Activated naive CD4-positive, alpha-beta T cell treated with anti-CD3 and anti-CD28 coated beads, Interleukin-2, amount 50 U/mL, for 24 hours (primary cell): ENCODE results near the gene PIK3C2A.
A peak's percentile ranks its signal among the peaks of the same experiment; 100 is the strongest.
"Not testable (repeated sequence)": the region's sequence is repeated elsewhere in the genome, so short reads cannot be mapped to it uniquely, and the experiment has no call there.

Source experiments
- H3K27ac Mint-ChIP-seq: one replicate; pipeline ENCODE4 v1.8.0; 2021; ENCODE audit warnings: mild to moderate bottlenecking, mixed read lengths
- H3K27me3 Mint-ChIP-seq: one replicate; pipeline ENCODE4 v1.8.0; 2021; ENCODE audit warnings: mixed read lengths
- H3K36me3 Mint-ChIP-seq: one replicate; pipeline ENCODE4 v1.8.0; 2021; ENCODE audit warnings: mixed read lengths
- H3K4me1 Mint-ChIP-seq: one replicate; pipeline ENCODE4 v1.8.0; 2021; ENCODE audit warnings: mixed read lengths
- H3K4me3 Mint-ChIP-seq: one replicate; pipeline ENCODE4 v1.8.0; 2021; ENCODE audit warnings: mild to moderate bottlenecking, mixed read lengths
- H3K9me3 Mint-ChIP-seq: one replicate; pipeline ENCODE4 v1.8.0; 2021; ENCODE audit warnings: mixed read lengths

The PIK3C2A gene, protein sequence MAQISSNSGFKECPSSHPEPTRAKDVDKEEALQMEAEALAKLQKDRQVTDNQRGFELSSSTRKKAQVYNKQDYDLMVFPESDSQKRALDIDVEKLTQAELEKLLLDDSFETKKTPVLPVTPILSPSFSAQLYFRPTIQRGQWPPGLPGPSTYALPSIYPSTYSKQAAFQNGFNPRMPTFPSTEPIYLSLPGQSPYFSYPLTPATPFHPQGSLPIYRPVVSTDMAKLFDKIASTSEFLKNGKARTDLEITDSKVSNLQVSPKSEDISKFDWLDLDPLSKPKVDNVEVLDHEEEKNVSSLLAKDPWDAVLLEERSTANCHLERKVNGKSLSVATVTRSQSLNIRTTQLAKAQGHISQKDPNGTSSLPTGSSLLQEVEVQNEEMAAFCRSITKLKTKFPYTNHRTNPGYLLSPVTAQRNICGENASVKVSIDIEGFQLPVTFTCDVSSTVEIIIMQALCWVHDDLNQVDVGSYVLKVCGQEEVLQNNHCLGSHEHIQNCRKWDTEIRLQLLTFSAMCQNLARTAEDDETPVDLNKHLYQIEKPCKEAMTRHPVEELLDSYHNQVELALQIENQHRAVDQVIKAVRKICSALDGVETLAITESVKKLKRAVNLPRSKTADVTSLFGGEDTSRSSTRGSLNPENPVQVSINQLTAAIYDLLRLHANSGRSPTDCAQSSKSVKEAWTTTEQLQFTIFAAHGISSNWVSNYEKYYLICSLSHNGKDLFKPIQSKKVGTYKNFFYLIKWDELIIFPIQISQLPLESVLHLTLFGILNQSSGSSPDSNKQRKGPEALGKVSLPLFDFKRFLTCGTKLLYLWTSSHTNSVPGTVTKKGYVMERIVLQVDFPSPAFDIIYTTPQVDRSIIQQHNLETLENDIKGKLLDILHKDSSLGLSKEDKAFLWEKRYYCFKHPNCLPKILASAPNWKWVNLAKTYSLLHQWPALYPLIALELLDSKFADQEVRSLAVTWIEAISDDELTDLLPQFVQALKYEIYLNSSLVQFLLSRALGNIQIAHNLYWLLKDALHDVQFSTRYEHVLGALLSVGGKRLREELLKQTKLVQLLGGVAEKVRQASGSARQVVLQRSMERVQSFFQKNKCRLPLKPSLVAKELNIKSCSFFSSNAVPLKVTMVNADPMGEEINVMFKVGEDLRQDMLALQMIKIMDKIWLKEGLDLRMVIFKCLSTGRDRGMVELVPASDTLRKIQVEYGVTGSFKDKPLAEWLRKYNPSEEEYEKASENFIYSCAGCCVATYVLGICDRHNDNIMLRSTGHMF (N-terminal part only)

GRCh38 chr11:17207317-17208256 lies at the start of gene PIK3C2A:
PIK3C2A (minus strand) TSS chr11:17207986; CDS start chr11:17169741, 38,245 bp downstream.
- Mint-ChIP-seq H3K9me3 (no peaks in the 10 kb centered on the region), H3K4me1 (peaks cover 45% of the 10 kb centered on the region), H3K27ac (peak within 1 kb of the TSS; percentile 100), H3K4me3 (peak within 1 kb of the TSS; percentile 99), H3K36me3 (peaks cover 10% of the 10 kb centered on the region), H3K27me3 (no peaks in the 10 kb centered on the region)

DNA sequence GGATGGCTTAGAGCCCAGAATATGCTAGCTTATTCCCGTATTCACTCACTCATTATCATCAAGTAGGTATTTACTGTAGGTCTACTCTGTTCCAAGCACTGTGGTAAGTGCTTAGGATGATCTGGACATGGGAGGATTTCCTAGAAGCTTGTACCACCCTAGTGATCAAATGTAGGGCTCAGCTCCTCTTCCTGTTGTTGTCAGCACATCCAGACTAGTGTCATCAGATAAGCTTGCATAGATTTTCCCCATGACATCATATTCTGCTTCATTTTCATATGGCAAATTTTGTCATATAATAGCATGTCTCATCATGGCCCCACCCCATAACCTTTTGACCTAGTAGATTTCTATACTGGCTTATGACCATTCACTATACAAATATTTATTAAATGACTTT lies 49.4 kb upstream of the PIK3C2A start:
- peaks cover 22% of the 10 kb centered on the region for H3K4me1 Mint-ChIP-seq
- H3K27ac Mint-ChIP-seq = no peak overlapping the region
- H3K36me3 Mint-ChIP-seq = no peaks in the 10 kb centered on the region
- no peak overlapping the region for H3K4me3 Mint-ChIP-seq
- no peaks in the 10 kb centered on the region for H3K9me3 Mint-ChIP-seq
- no peaks in the 10 kb centered on the region for H3K27me3 Mint-ChIP-seq

DNA sequence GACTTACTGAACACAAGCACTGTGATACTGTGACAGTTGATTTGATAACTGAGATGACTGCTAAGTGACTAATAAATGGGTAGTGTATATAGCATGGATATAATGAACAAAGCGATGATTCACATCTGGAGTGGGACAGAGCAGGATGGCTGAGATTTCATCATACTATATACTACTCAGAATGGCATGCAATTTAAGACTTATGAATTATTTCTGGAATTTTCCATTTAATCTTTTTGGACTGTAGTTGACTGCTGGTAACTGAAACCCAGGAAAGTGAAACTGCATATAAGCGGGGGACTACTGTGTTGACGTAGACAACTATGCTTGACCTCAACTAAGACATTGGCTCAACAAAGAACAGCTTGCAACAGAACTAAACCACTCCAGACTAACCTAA lies 48.7 kb upstream of the PIK3C2A start:
- no peaks in the 10 kb centered on the region for H3K9me3 Mint-ChIP-seq
- no peaks in the 10 kb centered on the region for H3K27me3 Mint-ChIP-seq
- H3K36me3 Mint-ChIP-seq = no peaks in the 10 kb centered on the region
- H3K4me1 Mint-ChIP-seq = peaks cover 22% of the 10 kb centered on the region
- peak overlapping the region; percentile 66 for H3K27ac Mint-ChIP-seq
- no peak overlapping the region for H3K4me3 Mint-ChIP-seq

DNA sequence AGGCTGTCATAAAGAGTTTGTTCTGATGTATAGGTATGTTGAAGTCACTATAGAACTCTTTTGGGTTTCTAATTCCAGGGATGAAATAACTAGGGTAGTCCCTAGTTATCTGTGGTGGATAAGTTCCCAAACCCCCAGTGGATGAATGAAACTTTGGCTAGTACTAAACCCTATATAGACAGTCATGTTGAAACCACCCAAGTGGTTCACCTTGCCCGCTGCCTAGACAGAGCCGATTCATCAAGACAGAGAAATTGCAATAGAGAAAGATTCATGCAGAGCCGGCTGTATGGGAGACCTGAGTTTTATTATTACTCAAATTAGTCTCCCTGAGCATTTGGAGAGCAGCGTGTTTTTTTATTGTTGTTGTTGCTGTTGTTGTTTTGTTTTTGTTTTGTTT lies 44.9 kb upstream of the PIK3C2A start:
- H3K36me3 Mint-ChIP-seq = no peaks in the 10 kb centered on the region
- H3K4me3 Mint-ChIP-seq = no peak overlapping the region
- peaks cover 14% of the 10 kb centered on the region for H3K4me1 Mint-ChIP-seq
- no peaks in the 10 kb centered on the region for H3K27me3 Mint-ChIP-seq
- H3K27ac Mint-ChIP-seq = no peak overlapping the region
- no peaks in the 10 kb centered on the region for H3K9me3 Mint-ChIP-seq

DNA sequence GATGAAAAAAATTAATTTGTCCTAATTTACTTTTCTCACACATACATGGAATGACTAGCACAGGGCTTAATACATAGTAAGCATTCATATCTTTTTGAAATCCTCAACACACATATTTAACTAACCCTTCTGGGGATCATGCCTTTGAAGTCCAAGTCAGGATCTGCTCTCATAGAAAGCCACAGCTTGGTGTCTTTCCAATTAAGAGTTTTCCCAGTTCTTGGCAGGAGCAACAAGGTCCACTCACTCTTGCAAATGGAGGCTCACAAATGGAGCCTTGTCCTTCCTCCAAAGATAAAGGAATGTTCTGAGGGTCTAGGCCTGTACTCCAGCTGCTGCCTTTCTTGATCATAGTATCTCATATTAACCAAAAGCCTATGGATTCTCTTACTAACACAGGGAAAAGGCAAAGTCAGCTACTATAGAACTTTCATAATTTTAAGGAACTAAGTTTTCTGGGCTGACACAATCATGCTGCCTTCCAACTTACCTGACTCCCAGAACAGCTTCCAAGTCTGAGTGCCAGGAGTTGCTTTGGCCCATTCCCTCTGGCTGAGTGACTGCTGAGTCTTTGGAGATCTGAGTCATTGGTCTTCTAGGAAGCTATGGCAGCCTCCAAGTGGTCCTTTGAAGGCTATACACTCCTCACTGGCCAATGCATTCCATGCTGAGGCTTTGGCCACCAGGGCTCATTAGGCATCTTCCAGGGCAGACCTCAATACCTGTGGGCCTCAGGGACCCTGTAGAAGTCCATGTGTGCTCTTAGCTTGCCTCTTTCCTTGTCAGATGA lies 43.0 kb upstream of the PIK3C2A start:
- Mint-ChIP-seq H3K4me3 (no peak overlapping the region), H3K36me3 (no peaks in the 10 kb centered on the region), H3K27me3 (no peaks in the 10 kb centered on the region), H3K4me1 (no peaks in the 10 kb centered on the region), H3K27ac (no peak overlapping the region), H3K9me3 (no peaks in the 10 kb centered on the region)

DNA sequence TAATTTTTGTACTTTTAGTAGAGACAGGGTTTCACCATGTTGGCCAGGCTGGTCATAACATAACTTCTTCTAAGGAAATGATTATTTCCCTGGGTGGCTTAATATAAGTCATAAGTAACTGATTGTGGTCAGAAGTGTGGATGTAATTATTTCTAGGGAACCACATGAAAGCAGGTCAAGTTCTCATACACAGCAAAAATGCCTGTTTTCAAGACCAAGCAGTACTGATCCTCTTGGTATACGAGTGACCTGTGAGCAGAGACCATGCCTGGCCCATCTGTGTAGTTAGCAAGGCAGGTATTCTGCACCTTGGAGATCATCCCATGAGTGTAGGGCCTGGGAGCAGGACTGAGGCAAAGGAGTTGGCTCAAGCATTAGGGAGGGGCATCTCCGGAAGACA lies 36.3 kb upstream of the PIK3C2A start:
- no peak overlapping the region for H3K27ac Mint-ChIP-seq

DNA sequence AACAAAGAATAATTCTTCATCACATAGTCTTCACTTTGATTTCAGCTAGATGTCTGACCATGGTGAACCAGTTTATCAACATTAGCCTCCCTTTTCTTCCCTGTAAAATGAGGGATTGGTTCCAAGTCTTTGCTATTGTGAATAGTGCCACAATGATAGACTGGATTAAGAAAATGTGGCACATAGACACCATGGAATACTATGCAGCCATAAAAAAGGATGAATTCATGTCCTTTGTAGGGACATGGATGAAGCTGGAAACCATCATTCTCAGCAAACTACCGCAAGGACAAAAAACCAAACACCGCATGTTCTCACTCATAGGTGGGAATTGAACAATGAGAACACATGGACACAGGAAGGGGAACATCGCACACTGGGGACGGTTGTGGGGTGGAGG lies 35.2 kb upstream of the PIK3C2A start:
- not testable (repeated sequence) for H3K9me3 Mint-ChIP-seq, H3K27ac Mint-ChIP-seq, H3K4me1 Mint-ChIP-seq, H3K4me3 Mint-ChIP-seq, H3K27me3 Mint-ChIP-seq, H3K36me3 Mint-ChIP-seq

More for the DNA sequence above, 36.3 kb upstream of the PIK3C2A start:
- no peaks in the 10 kb centered on the region for H3K36me3 Mint-ChIP-seq
- H3K4me3 Mint-ChIP-seq = no peak overlapping the region
- H3K4me1 Mint-ChIP-seq = peaks cover 5% of the 10 kb centered on the region
- H3K27me3 Mint-ChIP-seq = no peaks in the 10 kb centered on the region
- H3K9me3 Mint-ChIP-seq = no peaks in the 10 kb centered on the region

- Mint-ChIP-seq H3K4me3 (no peak overlapping the region), H3K27ac (no peak overlapping the region), H3K9me3 (no peaks in the 10 kb centered on the region), H3K4me1 (peaks cover 5% of the 10 kb centered on the region), H3K27me3 (no peaks in the 10 kb centered on the region), H3K36me3 (no peaks in the 10 kb centered on the region)
Measured at GRCh38 chr11:17240780-17241179, 33.0 kb upstream of the PIK3C2A start.

DNA sequence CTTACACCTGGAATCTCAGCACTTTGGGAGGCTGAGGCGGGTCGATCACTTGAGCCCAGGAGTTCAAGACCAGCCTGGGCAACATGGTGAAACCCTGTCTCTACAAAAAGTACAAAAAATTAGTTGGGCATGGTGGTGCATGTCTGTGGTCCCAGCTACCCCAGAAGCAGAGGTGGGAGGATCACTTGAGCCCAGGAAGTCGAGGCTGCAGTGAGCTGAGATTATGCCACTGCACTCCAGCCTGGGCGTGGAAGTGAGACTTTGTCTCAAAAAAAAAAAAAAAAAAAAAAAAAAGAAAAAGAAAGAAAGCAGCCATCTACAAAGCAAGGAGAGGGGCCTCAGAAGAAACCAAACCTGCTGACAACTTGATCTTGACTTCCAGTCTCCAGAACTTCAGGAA lies 32.1 kb upstream of the PIK3C2A start:
- H3K4me3 Mint-ChIP-seq, H3K27me3 Mint-ChIP-seq, H3K27ac Mint-ChIP-seq, H3K36me3 Mint-ChIP-seq, H3K9me3 Mint-ChIP-seq, H3K4me1 Mint-ChIP-seq: not testable (repeated sequence)

GRCh38 chr11:17238377-17238776 lies 30.6 kb upstream of the PIK3C2A start:
- H3K27ac Mint-ChIP-seq = no peak overlapping the region
- H3K27me3 Mint-ChIP-seq = no peaks in the 10 kb centered on the region
- no peaks in the 10 kb centered on the region for H3K36me3 Mint-ChIP-seq
- peaks cover 5% of the 10 kb centered on the region for H3K4me1 Mint-ChIP-seq
- no peak overlapping the region for H3K4me3 Mint-ChIP-seq
- H3K9me3 Mint-ChIP-seq = no peaks in the 10 kb centered on the region

DNA sequence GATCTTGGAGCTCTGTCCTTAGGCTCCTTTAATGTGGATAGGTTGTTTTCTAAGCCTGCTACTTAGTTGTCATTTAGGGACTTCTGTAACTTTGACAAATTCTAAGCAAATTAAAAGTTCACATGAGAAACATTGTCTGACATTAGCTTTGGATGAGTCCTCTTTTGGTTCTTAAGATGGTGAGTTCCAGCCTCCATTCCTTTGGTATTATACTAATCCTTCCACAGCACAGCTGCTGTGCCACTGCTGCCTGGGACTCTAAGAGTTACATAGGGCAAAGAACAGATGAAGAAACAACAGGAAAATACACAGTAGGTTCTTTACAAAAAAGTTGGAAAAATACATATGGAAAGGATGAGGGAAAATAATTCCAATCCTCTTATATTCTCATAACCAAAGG lies 25.3 kb upstream of the PIK3C2A start:
- H3K4me3 Mint-ChIP-seq = no peak overlapping the region
- no peaks in the 10 kb centered on the region for H3K9me3 Mint-ChIP-seq
- H3K27ac Mint-ChIP-seq = no peak overlapping the region
- H3K36me3 Mint-ChIP-seq = no peaks in the 10 kb centered on the region
- no peaks in the 10 kb centered on the region for H3K27me3 Mint-ChIP-seq
- peaks cover 16% of the 10 kb centered on the region for H3K4me1 Mint-ChIP-seq

- H3K9me3 Mint-ChIP-seq = no peaks in the 10 kb centered on the region
- H3K27ac Mint-ChIP-seq = no peak overlapping the region
- peaks cover 2% of the 10 kb centered on the region for H3K36me3 Mint-ChIP-seq
- H3K4me1 Mint-ChIP-seq = peaks cover 16% of the 10 kb centered on the region
- H3K4me3 Mint-ChIP-seq = no peak overlapping the region
- H3K27me3 Mint-ChIP-seq = no peaks in the 10 kb centered on the region
Measured at GRCh38 chr11:17230867-17231851, 23.4 kb upstream of the PIK3C2A start.

GRCh38 chr11:17229481-17230152 lies 21.8 kb upstream of the PIK3C2A start:
- Mint-ChIP-seq H3K36me3 (peaks cover 2% of the 10 kb centered on the region), H3K4me3 (no peak overlapping the region), H3K9me3 (no peaks in the 10 kb centered on the region), H3K27me3 (no peaks in the 10 kb centered on the region), H3K4me1 (peaks cover 16% of the 10 kb centered on the region), H3K27ac (peak overlapping the region; percentile 1)
